GM18502 (cell line): Measurements from ENCODE around the gene NKIRAS1.
"Not testable (repeated sequence)": the region's sequence is repeated elsewhere in the genome, so short reads cannot be mapped to it uniquely, and the experiment has no call there.

Experiments
- ATAC-seq: cut with Tn5 transposase; IDR thresholded peaks from one replicate; pipeline ENCODE4 v1.9.1; 2021; ENCODE audit warnings: mild to moderate bottlenecking; ENCODE audit not compliant: unreplicated experiment, poor library complexity

NKIRAS1 gene

DNA sequence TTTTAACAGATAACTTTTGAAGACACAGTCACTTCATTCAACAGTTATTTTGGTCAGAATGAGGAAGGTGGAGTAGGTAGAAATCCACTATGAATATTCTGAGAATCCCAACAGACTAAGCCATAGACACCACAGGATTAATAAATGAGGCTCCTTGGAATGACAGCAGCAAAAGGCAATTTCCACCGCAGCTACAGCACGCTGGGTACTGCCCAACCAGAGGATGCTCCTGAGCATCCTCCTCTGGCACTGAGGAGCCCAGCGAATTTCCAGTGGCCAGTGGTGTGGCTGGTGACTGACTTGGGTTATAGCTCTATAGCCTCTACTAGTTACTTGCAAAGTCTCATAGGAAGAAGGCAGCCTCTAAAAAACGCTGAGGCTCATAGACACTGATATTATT, 24.6 kb upstream of the NKIRAS1 start:
- ATAC-seq: no peak

DNA sequence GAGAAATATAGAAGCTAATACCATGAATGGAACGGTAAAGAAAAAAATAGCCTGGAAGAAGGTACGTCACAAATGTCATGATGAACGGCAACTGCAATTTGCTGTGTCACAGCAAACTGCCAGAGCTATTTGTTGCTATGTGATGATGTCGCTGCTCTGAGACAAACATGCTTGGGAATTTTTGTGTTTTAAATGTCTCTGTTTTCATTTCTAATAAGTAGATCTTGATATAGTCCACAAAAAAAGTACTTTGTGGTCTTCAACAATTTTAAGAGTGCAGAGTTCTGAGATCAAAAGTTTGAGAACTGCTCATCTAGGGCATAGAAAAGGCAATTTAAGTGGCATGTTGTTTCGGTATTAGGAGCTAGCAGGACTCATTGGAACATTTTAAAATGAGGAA, 24.0 kb upstream of the NKIRAS1 start:
- ATAC-seq: no peak

DNA sequence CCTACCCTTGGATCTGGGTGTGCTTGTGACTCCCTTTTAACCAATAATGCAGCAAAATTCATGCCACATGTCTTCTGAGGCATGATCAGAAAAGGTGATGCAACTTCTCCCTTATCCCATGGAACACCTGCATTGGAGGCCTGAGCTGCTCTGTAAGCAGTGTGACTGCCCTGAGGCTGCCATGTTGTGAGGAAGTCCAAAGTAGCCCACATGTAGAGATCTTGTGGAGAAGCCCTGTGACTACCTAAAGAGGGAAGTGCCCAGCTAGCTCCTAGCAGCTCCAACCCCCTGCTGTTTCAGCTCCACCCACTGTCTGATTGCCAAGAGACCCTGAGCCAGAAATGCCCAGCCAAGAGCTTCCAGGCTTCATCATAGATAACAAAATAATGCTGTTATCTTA, 21.9 kb upstream of the NKIRAS1 start:
- ATAC-seq: no peak

GRCh38 chr3:23937296-23937695, 20.5 kb upstream of the NKIRAS1 start:
- no peak for ATAC-seq

GRCh38 chr3:23934253-23934652, 17.5 kb upstream of the NKIRAS1 start:
- no peak for ATAC-seq

GRCh38 chr3:23932571-23932970, 15.8 kb upstream of the NKIRAS1 start:
- ATAC-seq: no peak

DNA sequence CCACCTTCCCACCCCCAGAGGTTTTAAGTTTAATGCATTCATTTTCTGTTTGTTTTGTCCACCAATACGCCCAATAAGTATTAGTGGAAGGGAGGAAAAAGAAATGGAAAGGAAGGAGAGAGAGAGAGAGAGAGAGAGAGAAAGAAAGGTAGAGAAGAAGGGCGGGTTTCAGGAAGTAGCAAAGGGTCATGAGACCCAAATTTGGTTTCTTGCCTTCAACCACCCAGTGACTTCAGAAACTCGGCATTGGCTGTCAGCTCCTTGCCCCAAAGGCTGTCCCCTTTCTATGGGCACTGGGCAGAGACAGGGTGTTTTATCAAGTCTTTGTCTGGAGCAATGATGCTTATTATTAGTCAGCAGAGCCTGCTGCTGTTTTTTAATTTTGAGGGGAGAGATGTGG, 14.8 kb upstream of the NKIRAS1 start:
- no peak for ATAC-seq

DNA sequence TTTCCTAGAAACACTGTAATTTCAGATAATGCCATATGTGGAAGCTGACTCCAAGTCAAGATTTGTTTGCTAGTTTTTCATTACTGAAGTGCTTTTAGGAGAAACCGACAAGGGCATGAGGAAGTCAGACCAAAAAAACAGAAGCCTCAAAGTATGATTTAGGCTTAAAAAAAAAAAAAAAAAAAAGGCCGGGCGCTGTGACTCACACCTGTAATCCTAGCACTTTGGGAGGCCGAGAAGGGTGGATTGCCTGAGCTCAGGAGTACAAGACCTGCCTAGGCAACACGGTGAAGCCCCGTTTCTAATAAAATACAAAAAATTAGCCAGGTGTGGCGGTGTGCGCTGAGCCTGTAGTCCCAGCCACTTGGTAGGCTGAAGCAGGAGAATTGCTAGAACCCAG, 11.7 kb upstream of the NKIRAS1 start:
- no peak for ATAC-seq

- ATAC-seq: no peak
These were observed 9.9 kb upstream of the NKIRAS1 start for GRCh38 chr3:23926736-23927135.

GRCh38 chr3:23926246-23926645, 9.5 kb upstream of the NKIRAS1 start:
- no peak for ATAC-seq

GRCh38 chr3:23923786-23924185, 7.0 kb upstream of the NKIRAS1 start:
- no peak for ATAC-seq

DNA sequence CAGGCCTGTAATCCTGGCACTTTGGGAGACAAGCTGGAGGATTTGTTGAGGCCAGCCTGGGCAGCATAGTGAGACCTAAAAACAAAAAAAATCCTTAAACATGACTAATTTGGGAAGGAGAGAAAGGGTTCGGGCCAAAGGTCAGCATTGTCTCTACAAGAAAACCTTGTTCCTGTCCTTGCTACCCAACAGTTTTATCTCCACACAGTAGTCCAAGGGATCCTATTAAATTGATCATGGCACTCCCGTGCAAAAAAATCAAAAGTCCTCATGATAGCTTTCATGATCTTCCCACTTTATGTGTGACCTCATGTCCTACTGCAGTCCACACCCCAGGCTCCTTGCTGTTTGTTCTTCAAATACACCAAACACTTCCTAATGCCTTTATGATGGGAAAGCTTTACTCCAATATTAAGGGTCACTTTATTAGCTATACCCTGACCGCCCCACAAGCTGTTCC, 4.3 kb upstream of the NKIRAS1 start:
- no peak for ATAC-seq

DNA sequence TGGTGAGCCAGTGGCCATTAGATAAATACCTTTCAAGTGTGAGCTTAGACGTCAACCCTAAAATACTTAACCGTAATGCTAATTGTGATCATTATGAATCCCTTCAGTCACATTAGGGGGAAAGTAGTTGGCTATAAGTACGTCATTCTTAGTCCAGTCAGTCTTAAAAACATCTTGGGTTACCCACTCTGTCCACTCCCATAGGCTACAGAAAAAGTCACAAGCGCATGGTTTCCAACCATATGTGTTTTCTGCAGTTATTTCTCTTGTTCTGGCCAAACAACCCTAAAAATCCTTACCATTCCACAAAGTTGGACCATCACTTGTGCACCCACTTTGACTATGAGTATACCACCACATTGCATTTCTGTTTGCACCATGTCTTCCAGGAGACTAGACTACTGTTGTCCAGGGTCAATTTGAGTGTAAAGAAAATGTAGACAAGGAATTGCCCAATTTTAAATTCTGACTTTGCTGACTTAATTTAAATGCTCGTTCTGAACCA, 3.4 kb upstream of the NKIRAS1 start:
- ATAC-seq: no peak

GRCh38 chr3:23919628-23920027, 2.8 kb upstream of the NKIRAS1 start:
- no peak for ATAC-seq

DNA sequence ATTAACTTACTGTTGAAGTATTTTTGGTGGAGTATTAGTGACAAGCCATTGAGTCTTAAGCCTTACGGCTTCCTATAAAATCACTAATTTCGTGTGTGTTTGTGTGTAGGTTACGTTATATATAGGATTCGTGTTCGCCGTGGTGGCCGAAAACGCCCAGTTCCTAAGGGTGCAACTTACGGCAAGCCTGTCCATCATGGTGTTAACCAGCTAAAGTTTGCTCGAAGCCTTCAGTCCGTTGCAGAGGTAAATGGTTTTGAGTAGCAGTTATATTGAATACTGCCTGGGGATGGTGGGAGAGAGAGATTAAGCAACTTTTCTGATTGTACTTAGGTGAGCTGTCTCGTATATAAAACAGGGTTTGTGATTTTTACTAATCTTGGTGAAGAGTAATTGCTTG, 1.5 kb upstream of the NKIRAS1 start:
- not testable (repeated sequence) for ATAC-seq

DNA sequence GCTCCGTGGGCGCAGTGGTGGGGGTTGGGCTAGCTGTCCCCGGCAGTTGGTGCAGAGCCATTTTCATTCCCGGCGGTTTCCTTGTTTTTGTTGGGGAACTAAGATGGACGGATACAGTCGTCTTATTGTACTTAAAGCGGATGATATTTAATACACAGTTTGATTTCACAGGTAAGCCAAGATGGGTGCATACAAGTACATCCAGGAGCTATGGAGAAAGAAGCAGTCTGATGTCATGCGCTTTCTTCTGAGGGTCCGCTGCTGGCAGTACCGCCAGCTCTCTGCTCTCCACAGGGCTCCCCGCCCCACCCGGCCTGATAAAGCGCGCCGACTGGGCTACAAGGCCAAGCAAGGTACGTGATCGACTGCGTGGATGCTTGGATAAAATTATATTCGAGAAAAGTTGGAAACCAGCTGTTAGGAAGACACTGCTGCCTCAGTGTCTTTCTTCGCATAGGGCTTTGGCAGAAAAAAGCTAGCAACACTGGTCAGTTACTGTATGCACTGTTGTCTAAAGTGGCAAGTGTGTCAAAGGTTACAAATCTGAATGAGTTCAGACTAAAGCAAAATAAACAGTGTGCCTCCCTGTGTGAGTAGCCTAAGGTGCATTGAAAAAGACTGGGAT, 1.0 kb upstream of the NKIRAS1 start:
- ATAC-seq: not testable (repeated sequence)

DNA sequence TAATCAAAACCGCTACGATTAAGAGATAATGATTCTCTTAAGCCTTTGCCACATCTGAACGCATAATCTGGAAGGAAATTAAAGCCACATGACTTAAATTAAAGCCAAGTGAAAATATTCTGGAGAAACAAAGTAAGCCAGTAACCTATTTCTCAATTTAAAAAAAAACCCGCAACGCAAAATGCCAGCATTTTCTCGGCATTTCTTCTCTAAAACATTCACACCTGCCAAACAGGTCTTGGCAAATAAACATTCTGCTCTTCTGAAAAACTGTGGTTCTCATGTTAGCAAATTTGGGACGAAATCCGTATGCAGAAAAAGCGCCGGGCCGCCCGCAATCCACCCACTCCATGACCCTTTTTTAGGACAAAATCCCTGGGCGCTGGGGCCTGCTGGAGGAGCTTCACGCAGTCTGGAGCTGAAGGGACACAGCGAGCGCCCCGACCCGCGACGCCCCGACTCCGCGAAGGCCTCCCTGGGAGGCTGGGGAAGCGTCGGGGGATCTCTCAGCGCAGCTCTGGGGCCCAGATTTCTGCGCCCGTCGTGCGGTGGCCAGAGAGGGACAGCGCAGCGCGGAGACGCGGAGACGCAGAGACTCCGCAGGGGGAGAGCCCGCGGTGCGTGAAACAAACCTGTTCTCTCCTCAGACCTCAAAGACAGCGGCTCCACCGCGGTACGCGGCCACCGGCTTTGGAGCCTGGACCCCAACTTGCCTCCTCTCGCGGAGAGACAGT, 471 bp downstream of the NKIRAS1 start:
- ATAC-seq: peak; percentile 53

- ATAC-seq: no peak
These were observed 1.2 kb downstream of the NKIRAS1 start for GRCh38 chr3:23915537-23916108.

DNA sequence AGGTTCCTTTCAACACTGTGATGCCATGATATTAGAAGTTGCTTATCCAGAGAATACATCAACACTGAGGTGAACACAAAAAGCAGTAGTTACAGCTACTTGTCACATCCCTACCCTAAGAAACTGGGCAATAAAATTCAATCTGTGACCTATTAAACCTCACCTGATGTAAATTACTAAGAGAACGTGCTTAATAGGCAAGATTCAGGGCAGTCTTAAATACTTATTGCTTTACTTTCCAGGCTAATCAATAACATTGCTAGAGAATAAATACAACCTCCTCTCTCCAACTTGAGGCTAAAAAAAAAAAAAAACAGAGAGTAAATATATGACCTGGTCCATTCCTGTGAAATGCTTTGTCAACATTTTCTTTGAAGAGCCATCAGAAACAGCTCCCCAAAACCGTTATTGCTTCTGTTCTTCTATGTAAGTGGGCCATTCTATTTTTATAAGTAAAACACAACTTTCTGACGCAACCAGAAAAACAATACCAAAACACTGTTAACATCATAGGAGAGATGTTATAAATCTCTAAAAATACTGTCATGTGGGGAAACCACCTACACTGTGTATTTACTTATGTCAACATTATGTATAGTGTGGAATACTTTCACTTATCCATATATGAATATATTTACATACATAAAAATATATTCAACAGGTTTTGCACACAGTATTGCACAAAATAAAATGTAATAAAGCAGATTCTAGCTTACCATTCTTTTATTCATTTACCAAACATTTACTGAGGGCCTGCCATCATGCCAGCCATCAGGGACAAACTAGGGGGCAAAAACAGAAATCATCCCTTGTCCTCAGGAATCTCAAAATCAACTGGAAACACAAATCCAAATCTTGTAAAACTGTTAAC, 2.7 kb downstream of the NKIRAS1 start:
- no peak for ATAC-seq

GRCh38 chr3:23913182-23913581, 3.6 kb downstream of the NKIRAS1 start:
- no peak for ATAC-seq

DNA sequence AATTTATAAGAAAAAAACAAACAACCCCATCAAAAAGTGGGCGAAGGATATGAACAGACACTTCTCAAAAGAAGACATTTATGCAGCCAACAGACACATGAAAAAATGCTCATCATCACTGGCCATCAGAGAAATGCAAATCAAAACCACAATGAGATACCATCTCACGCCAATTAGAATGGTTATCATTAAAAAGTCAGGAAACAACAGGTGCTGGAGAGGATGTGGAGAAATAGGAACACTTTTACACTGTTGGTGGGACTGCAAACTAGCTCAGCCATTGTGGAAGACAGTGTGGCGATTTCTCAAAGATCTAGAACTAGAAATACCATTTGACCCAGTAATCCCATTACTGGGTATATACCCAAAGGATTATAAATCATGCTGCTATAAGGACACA, 4.5 kb downstream of the NKIRAS1 start:
- not testable (repeated sequence) for ATAC-seq
